Common myeloid progenitor, CD34-positive (primary cell): Measurements from ENCODE around the gene TMEM163.
"Not testable (repeated sequence)": the region's sequence is repeated elsewhere in the genome, so short reads cannot be mapped to it uniquely, and the experiment has no call there.

Source experiments
- CTCF ChIA-PET: fragments of 350-600 bp; sonication (Branson Sonifier 250); formaldehyde crosslinking; loops from one replicate; lab custom pipeline; 2021; ENCODE audit warnings: antibody characterized with exemption; lab: Charles Lee
- POLR2A ChIA-PET: fragments of 350-600 bp; sonication (Branson Sonifier 250); formaldehyde crosslinking; loops from one replicate; lab custom pipeline; 2021; ENCODE audit warnings: antibody characterized with exemption; lab: Charles Lee
- DNase-seq, 3 donors: peaks; one replicate each; pipeline versions ENCODE4 v3.0.0 to v3.0.0-alpha.2; 2013
- H3K27ac ChIP-seq, 2 experiments: 1 replicate in 1 of 2; 2 replicates in 1 of 2; pipeline ENCODE4 v1.7.0; 2013; ENCODE audit warnings: inconsistent platforms in 2 of 2, low read length in 2 of 2, mild to moderate bottlenecking in 2 of 2, low read depth in 1 of 2, moderate library complexity in 1 of 2; ENCODE audit not compliant: severe bottlenecking in 2 of 2, insufficient read depth in 1 of 2, poor library complexity in 1 of 2
- H3K27me3 ChIP-seq, 5 experiments: replicated peaks in 2 of 5; 1 replicate in 3 of 5; 2 replicates in 2 of 5; pipeline versions ENCODE4 v1.6.1 to v1.7.0; 2013; ENCODE audit warnings: low read length in 4 of 5, mild to moderate bottlenecking in 2 of 5, moderate library complexity in 2 of 5, inconsistent platforms in 1 of 5; ENCODE audit not compliant: insufficient read depth in 5 of 5, control insufficient read depth in 4 of 5
- H3K36me3 ChIP-seq, 4 experiments: 1 replicate in 2 of 4; 2 replicates in 2 of 4; pipeline versions ENCODE4 v1.6.1 to v1.7.0; 2013; ENCODE audit warnings: low read length in 3 of 4, control low read depth in 1 of 4, mild to moderate bottlenecking in 1 of 4; ENCODE audit not compliant: control insufficient read depth in 4 of 4, insufficient read depth in 4 of 4
- H3K4me1 ChIP-seq, 4 experiments: 1 replicate in 3 of 4; 2 replicates in 1 of 4; pipeline versions ENCODE4 v1.6.1 to v1.7.1; 2013; ENCODE audit warnings: low read length in 3 of 4, mild to moderate bottlenecking in 3 of 4, control low read depth in 1 of 4, inconsistent platforms in 1 of 4, moderate library complexity in 1 of 4; ENCODE audit not compliant: control insufficient read depth in 4 of 4, insufficient read depth in 4 of 4; ENCODE audit errors: control extremely low read depth in 1 of 4
- H3K4me3 ChIP-seq, 7 experiments: 1 replicate in 4 of 7; 2 replicates in 3 of 7; pipeline versions ENCODE4 v1.5.1 to v1.7.0; 2013; ENCODE audit warnings: mild to moderate bottlenecking in 7 of 7, low read length in 6 of 7, moderate library complexity in 6 of 7, inconsistent platforms in 2 of 7, low read depth in 2 of 7, control low read depth in 1 of 7; ENCODE audit not compliant: insufficient read depth in 4 of 7, control insufficient read depth in 1 of 7; ENCODE audit errors: extremely low read depth in 1 of 7
- H3K9me3 ChIP-seq, 5 experiments: 1 replicate in 4 of 5; 2 replicates in 1 of 5; pipeline versions ENCODE4 v1.6.1 to v1.7.1; 2013; ENCODE audit warnings: low read length in 4 of 5, mild to moderate bottlenecking in 2 of 5, inconsistent platforms in 1 of 5, low read depth in 1 of 5, moderate library complexity in 1 of 5; ENCODE audit not compliant: control insufficient read depth in 4 of 5, insufficient read depth in 2 of 5; ENCODE audit errors: control extremely low read depth in 1 of 5
- WGBS: methylation state at CpG from one replicate; pipeline ENCODE4 v1.1.5; 2013; ENCODE audit not compliant: insufficient coverage; 5-methylcytosine and 5-hydroxymethylcytosine counted together

Gene TMEM163

GRCh38 chr2:134573085-134573370 lies 145.8 kb downstream of the TMEM163 start:
- DNase-seq: no peak
- CTCF ChIA-PET: no interaction called here
- H3K4me3 ChIP-seq: no peak overlapping the region
- no peak overlapping the region for H3K27ac ChIP-seq
- POLR2A ChIA-PET: no interaction called here
- no peaks in the 10 kb centered on the region for H3K36me3 ChIP-seq
- no peaks in the 10 kb centered on the region for H3K27me3 ChIP-seq
- H3K9me3 ChIP-seq: no peaks in the 10 kb centered on the region
- H3K4me1 ChIP-seq: peaks cover 0 to 7% (median 0%) of the 10 kb centered on the region in 4 experiments

- Histone ChIP-seq H3K27ac (no peak overlapping the region), H3K36me3 (no peaks in the 10 kb centered on the region), H3K27me3 (no peaks in the 10 kb centered on the region), H3K4me1 (peaks cover 0 to 7% (median 0%) of the 10 kb centered on the region in 4 experiments), H3K4me3 (no peak overlapping the region), H3K9me3 (no peaks in the 10 kb centered on the region)
- WGBS: 68% methylated on average over 6 of the region's 9 CpGs
- no peak for DNase-seq
- CTCF ChIA-PET: no interaction called here
- POLR2A ChIA-PET: no interaction called here
Measured at GRCh38 chr2:134572314-134573084, 146.3 kb downstream of the TMEM163 start.

- Histone ChIP-seq H3K27ac (no peak overlapping the region), H3K4me1 (peaks cover 0 to 7% (median 0%) of the 10 kb centered on the region in 4 experiments), H3K4me3 (no peak overlapping the region), H3K27me3 (no peaks in the 10 kb centered on the region), H3K36me3 (no peaks in the 10 kb centered on the region), H3K9me3 (no peaks in the 10 kb centered on the region)
- no peak for DNase-seq
- ChIA-PET POLR2A (no interaction called here), CTCF (no interaction called here)
- 44% methylated on average over 2 of the region's 3 CpGs for WGBS
Measured at GRCh38 chr2:134570676-134571075, 148.1 kb downstream of the TMEM163 start.

- no peaks in the 10 kb centered on the region for H3K4me1 ChIP-seq
- H3K27ac ChIP-seq: no peak overlapping the region
- no peaks in the 10 kb centered on the region for H3K36me3 ChIP-seq
- H3K9me3 ChIP-seq: no peaks in the 10 kb centered on the region
- ChIA-PET POLR2A (no interaction called here), CTCF (interaction anchor here (1.3 kb wide), 1 partner anchor 8 kb away, joined by 3 read pairs; no protein-coding TSS in a partner anchor)
- no peaks in the 10 kb centered on the region for H3K27me3 ChIP-seq
- no peak for DNase-seq
- H3K4me3 ChIP-seq: no peak overlapping the region
- WGBS: 93% methylated on average over 2 of the region's 2 CpGs
Measured at GRCh38 chr2:134568413-134568812, 150.4 kb downstream of the TMEM163 start.

- no peak overlapping the region for H3K4me3 ChIP-seq
- DNase-seq: no peak
- POLR2A ChIA-PET: no interaction called here
- H3K4me1 ChIP-seq: no peaks in the 10 kb centered on the region
- no peak overlapping the region for H3K27ac ChIP-seq
- no peaks in the 10 kb centered on the region for H3K36me3 ChIP-seq
- H3K9me3 ChIP-seq: no peaks in the 10 kb centered on the region
- no peaks in the 10 kb centered on the region for H3K27me3 ChIP-seq
- CTCF ChIA-PET: no interaction called here
- WGBS: 100% methylated on average over 1 of the region's 1 CpG
Measured at GRCh38 chr2:134567666-134568065, 151.1 kb downstream of the TMEM163 start.

- 97% methylated on average over 5 of the region's 5 CpGs for WGBS
- CTCF ChIA-PET: interaction anchor here (1.2 kb wide), 1 partner anchor 12 kb away, joined by 3 read pairs; no protein-coding TSS in a partner anchor
- H3K27ac ChIP-seq, H3K4me1 ChIP-seq, H3K36me3 ChIP-seq, DNase-seq, POLR2A ChIA-PET, H3K9me3 ChIP-seq, H3K27me3 ChIP-seq, H3K4me3 ChIP-seq: not testable (repeated sequence)
Measured at GRCh38 chr2:134564955-134565354, 153.8 kb downstream of the TMEM163 start.

- no peaks in the 10 kb centered on the region for H3K9me3 ChIP-seq
- DNase-seq: no peak
- ChIA-PET POLR2A (no interaction called here), CTCF (interaction anchor here (1.2 kb wide), 1 partner anchor 13 kb away, joined by 3 read pairs; no protein-coding TSS in a partner anchor)
- H3K27ac ChIP-seq: no peak overlapping the region
- 71% methylated on average over 2 of the region's 3 CpGs for WGBS
- H3K4me1 ChIP-seq: no peaks in the 10 kb centered on the region
- H3K27me3 ChIP-seq: no peaks in the 10 kb centered on the region
- no peak overlapping the region for H3K4me3 ChIP-seq
- H3K36me3 ChIP-seq: no peaks in the 10 kb centered on the region
Measured at GRCh38 chr2:134564549-134564948, 154.3 kb downstream of the TMEM163 start.
